GM12865 (cell line): Measurements from ENCODE around the gene SULT1A2.
"Not testable (repeated sequence)": the region's sequence is repeated elsewhere in the genome, so short reads cannot be mapped to it uniquely, and the experiment has no call there.

ENCODE experiments used
- DNase-seq: peaks from one replicate; pipeline ENCODE4 v3.0.0; 2010; ENCODE audit warnings: low read depth
- H3K4me3 ChIP-seq: 2 replicates; pipeline ENCODE4 v1.5.1; 2011; ENCODE audit warnings: mild to moderate bottlenecking, low read depth, low read length, control low read depth
- CTCF ChIP-seq: IDR thresholded peaks from 2 replicates; pipeline ENCODE4 v1.5.1; 2011; ENCODE audit warnings: low read length, control low read depth, low read depth, inconsistent platforms; ENCODE audit not compliant: insufficient read depth; ENCODE audit errors: missing control alignments

SULT1A2 gene

GRCh38 chr16:28617874-28618273 lies 21.0 kb upstream of the SULT1A2 start:
- no peak overlapping the region for H3K4me3 ChIP-seq
- TF ChIP-seq CTCF: no peak
- DNase-seq: peak; percentile 16

- TF ChIP-seq CTCF: no peak
- no peak overlapping the region for H3K4me3 ChIP-seq
- no peak for DNase-seq
Measured at GRCh38 chr16:28616636-28617035, 19.8 kb upstream of the SULT1A2 start.

GRCh38 chr16:28616224-28616577 lies 19.4 kb upstream of the SULT1A2 start:
- not testable (repeated sequence) for H3K4me3 ChIP-seq, DNase-seq

- peak; percentile 44 for DNase-seq
Measured at GRCh38 chr16:28615486-28616223, 18.8 kb upstream of the SULT1A2 start.

GRCh38 chr16:28614561-28614960 lies 17.7 kb upstream of the SULT1A2 start:
- not testable (repeated sequence) for H3K4me3 ChIP-seq, DNase-seq

More at GRCh38 chr16:28615486-28616223, 18.8 kb upstream of the SULT1A2 start:
- peak; percentile 52 for TF ChIP-seq CTCF
- H3K4me3 ChIP-seq: not testable (repeated sequence)

GRCh38 chr16:28613912-28614311 lies 17.1 kb upstream of the SULT1A2 start:
- not testable (repeated sequence) for DNase-seq, H3K4me3 ChIP-seq

- not testable (repeated sequence) for DNase-seq, H3K4me3 ChIP-seq
Measured at GRCh38 chr16:28612359-28613280, 15.8 kb upstream of the SULT1A2 start.

GRCh38 chr16:28610595-28611191 lies 13.8 kb upstream of the SULT1A2 start:
- no peak for TF ChIP-seq CTCF
- DNase-seq: no peak
- no peak overlapping the region for H3K4me3 ChIP-seq
